A549 (cell line): ENCODE results near the gene ACBD5.

Experiments
- CBX2 ChIP-seq: fragments of 200-600 bp; sonication (generic); IDR thresholded peaks from 2 replicates; pipeline ENCODE4 v1.6.1; 2016; ENCODE audit warnings: low read depth, mild to moderate bottlenecking, borderline replicate concordance
- CEBPB ChIP-seq, 2 experiments: fragments of >200 bp in 1 of 2; sonication (Bioruptor Twin) in 1 of 2; formaldehyde crosslinking in 1 of 2; IDR thresholded peaks; 2 replicates each; pipeline ENCODE4 v1.6.1; 2012 to 2016
- CHD2 ChIP-seq: fragments of 150-350 bp; IDR thresholded peaks from 2 replicates; pipeline ENCODE4 v1.6.1; 2014; ENCODE audit warnings: low read length; ENCODE audit not compliant: partially characterized antibody
- CTCF ChIP-seq: fragments of >200 bp; sonication (Bioruptor Twin); formaldehyde crosslinking; IDR thresholded peaks from 3 replicates; pipeline ENCODE4 v1.5.1; 2016
- EP300 ChIP-seq, 2 experiments: fragments of >200 bp; sonication (Bioruptor Twin); formaldehyde crosslinking; IDR thresholded peaks; 2 replicates in 1 of 2; 3 replicates in 1 of 2; pipeline ENCODE4 v1.6.1; 2016 to 2017
- HDAC2 ChIP-seq: fragments of 200-600 bp; sonication (generic); IDR thresholded peaks from 2 replicates; pipeline ENCODE4 v1.6.1; 2016
- KDM5A ChIP-seq: fragments of 200-600 bp; sonication (generic); IDR thresholded peaks from 2 replicates; pipeline ENCODE4 v1.6.1; 2016; ENCODE audit warnings: antibody characterized with exemption, mild to moderate bottlenecking
- PHF8 ChIP-seq: fragments of 200-600 bp; sonication (generic); IDR thresholded peaks from 2 replicates; pipeline ENCODE4 v1.6.1; 2016; ENCODE audit warnings: low read depth, mild to moderate bottlenecking, antibody characterized with exemption, moderate library complexity, borderline replicate concordance
- POLR2A ChIP-seq: IDR thresholded peaks from 2 replicates; pipeline ENCODE4 v1.6.1; 2012; ENCODE audit warnings: mild to moderate bottlenecking, low read length
- RAD21 ChIP-seq, 2 experiments: fragments of >200 bp in 1 of 2; sonication (Bioruptor Twin) in 1 of 2; formaldehyde crosslinking in 1 of 2; IDR thresholded peaks in 1 of 2; conservative IDR thresholded peaks in 1 of 2; 2 replicates in 1 of 2; 3 replicates in 1 of 2; pipeline ENCODE4 v1.6.1; 2012 to 2018; ENCODE audit warnings: inconsistent platforms in 1 of 2
- RARB ChIP-seq: fragments of 250-450 bp; sonication (Bioruptor Pico); IDR thresholded peaks from 2 replicates; pipeline ENCODE4 v1.8.0; 2021; ENCODE audit warnings: mild to moderate bottlenecking, moderate library complexity
- USF2 ChIP-seq: fragments of 450-650 bp; IDR thresholded peaks from 2 replicates; pipeline ENCODE4 v1.6.1; 2014; ENCODE audit warnings: antibody characterized with exemption

- TF ChIP-seq PHF8: no peak
- TF ChIP-seq USF2: no peak
- TF ChIP-seq CEBPB (IDR thresholded peaks at IDR 0.05): no peak
- no peak for TF ChIP-seq CTCF
- TF ChIP-seq KDM5A: no peak
- TF ChIP-seq POLR2A: no peak
- TF ChIP-seq CHD2: no peak
- TF ChIP-seq HDAC2: no peak
- no peak for TF ChIP-seq CBX2
- TF ChIP-seq EP300 (IDR thresholded peaks at IDR 0.05): no peak
- no peak for TF ChIP-seq RARB
- TF ChIP-seq RAD21 (conservative IDR thresholded peaks at IDR 0.05 in 1 of 2, IDR thresholded peaks at IDR 0.05 in 1 of 2): no peak
These were observed 42.5 kb downstream of the ACBD5 start for GRCh38 chr10:27197980-27198620.
